HEK293T (cell line): Measurements from ENCODE around the gene ARHGAP12.

Experiments
- CTCF ChIA-PET: fragments of 350-600 bp; formaldehyde crosslinking; extraction: SDS; loops from one replicate; lab custom pipeline; 2021; ENCODE audit warnings: antibody characterized with exemption, inconsistent platforms; lab: Yijun Ruan, JAX
- POLR2A ChIA-PET: fragments of 350-600 bp; formaldehyde crosslinking; extraction: SDS; loops from one replicate; lab custom pipeline; 2020; ENCODE audit warnings: antibody characterized with exemption, inconsistent platforms; lab: Yijun Ruan, JAX
- DNase-seq: peaks from one replicate; pipeline ENCODE4 v3.0.0; 2012; ENCODE audit warnings: mixed read lengths; ENCODE audit errors: extremely low spot score
- ARNT ChIP-seq: fragments of 450-650 bp; IDR thresholded peaks from 2 replicates; pipeline ENCODE4 v1.6.1; 2017; ENCODE audit warnings: mild to moderate bottlenecking
- BHLHE40 ChIP-seq: fragments of 450-650 bp; IDR thresholded peaks from 2 replicates; pipeline ENCODE4 v1.6.1; 2016; ENCODE audit warnings: mild to moderate bottlenecking, moderate library complexity, borderline replicate concordance
- CTBP1 ChIP-seq: fragments of 450-650 bp; IDR thresholded peaks from 2 replicates; pipeline ENCODE4 v1.6.1; 2016; ENCODE audit warnings: borderline replicate concordance
- ELF4 ChIP-seq: fragments of 450-650 bp; IDR thresholded peaks from 2 replicates; pipeline ENCODE4 v1.6.1; 2017; ENCODE audit warnings: antibody characterized with exemption
- FOXA1 ChIP-seq: fragments of 450-650 bp; IDR thresholded peaks from 2 replicates; pipeline ENCODE4 v1.6.1; 2016; ENCODE audit warnings: mild to moderate bottlenecking
- FOXK2 ChIP-seq: fragments of 450-650 bp; IDR thresholded peaks from 2 replicates; pipeline ENCODE4 v1.6.1; 2016; ENCODE audit warnings: mild to moderate bottlenecking
- FOXM1 ChIP-seq: fragments of 450-650 bp; IDR thresholded peaks from 2 replicates; pipeline ENCODE4 v1.6.1; 2017; ENCODE audit warnings: mild to moderate bottlenecking, borderline replicate concordance
- HDGF ChIP-seq: fragments of 450-650 bp; IDR thresholded peaks from 2 replicates; pipeline ENCODE4 v1.6.1; 2017; ENCODE audit warnings: antibody characterized with exemption, borderline replicate concordance
- L3MBTL2 ChIP-seq: fragments of 450-650 bp; conservative IDR thresholded peaks from 2 replicates; pipeline ENCODE4 v1.6.1; 2016; ENCODE audit warnings: mild to moderate bottlenecking
- LEF1 ChIP-seq: fragments of 450-650 bp; IDR thresholded peaks from 2 replicates; pipeline ENCODE4 v1.6.1; 2017; ENCODE audit warnings: mild to moderate bottlenecking, borderline replicate concordance
- NFRKB ChIP-seq: fragments of 450-650 bp; IDR thresholded peaks from 2 replicates; pipeline ENCODE4 v1.6.1; 2016; ENCODE audit warnings: mild to moderate bottlenecking, moderate library complexity
- PKNOX1 ChIP-seq: fragments of 450-650 bp; IDR thresholded peaks from 2 replicates; pipeline ENCODE4 v1.6.1; 2016
- SP1 ChIP-seq: fragments of 450-650 bp; IDR thresholded peaks from 2 replicates; pipeline ENCODE4 v1.6.1; 2017
- SUZ12 ChIP-seq: fragments of 450-650 bp; IDR thresholded peaks from 2 replicates; pipeline ENCODE4 v1.6.1; 2016; ENCODE audit warnings: mild to moderate bottlenecking
- TARDBP ChIP-seq: fragments of 450-650 bp; IDR thresholded peaks from 2 replicates; pipeline ENCODE4 v1.6.1; 2016
- ZNF384 ChIP-seq: fragments of 450-650 bp; IDR thresholded peaks from 2 replicates; pipeline ENCODE4 v1.6.1; 2016

ARHGAP12 gene, protein sequence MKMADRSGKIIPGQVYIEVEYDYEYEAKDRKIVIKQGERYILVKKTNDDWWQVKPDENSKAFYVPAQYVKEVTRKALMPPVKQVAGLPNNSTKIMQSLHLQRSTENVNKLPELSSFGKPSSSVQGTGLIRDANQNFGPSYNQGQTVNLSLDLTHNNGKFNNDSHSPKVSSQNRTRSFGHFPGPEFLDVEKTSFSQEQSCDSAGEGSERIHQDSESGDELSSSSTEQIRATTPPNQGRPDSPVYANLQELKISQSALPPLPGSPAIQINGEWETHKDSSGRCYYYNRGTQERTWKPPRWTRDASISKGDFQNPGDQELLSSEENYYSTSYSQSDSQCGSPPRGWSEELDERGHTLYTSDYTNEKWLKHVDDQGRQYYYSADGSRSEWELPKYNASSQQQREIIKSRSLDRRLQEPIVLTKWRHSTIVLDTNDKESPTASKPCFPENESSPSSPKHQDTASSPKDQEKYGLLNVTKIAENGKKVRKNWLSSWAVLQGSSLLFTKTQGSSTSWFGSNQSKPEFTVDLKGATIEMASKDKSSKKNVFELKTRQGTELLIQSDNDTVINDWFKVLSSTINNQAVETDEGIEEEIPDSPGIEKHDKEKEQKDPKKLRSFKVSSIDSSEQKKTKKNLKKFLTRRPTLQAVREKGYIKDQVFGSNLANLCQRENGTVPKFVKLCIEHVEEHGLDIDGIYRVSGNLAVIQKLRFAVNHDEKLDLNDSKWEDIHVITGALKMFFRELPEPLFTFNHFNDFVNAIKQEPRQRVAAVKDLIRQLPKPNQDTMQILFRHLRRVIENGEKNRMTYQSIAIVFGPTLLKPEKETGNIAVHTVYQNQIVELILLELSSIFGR

DNA sequence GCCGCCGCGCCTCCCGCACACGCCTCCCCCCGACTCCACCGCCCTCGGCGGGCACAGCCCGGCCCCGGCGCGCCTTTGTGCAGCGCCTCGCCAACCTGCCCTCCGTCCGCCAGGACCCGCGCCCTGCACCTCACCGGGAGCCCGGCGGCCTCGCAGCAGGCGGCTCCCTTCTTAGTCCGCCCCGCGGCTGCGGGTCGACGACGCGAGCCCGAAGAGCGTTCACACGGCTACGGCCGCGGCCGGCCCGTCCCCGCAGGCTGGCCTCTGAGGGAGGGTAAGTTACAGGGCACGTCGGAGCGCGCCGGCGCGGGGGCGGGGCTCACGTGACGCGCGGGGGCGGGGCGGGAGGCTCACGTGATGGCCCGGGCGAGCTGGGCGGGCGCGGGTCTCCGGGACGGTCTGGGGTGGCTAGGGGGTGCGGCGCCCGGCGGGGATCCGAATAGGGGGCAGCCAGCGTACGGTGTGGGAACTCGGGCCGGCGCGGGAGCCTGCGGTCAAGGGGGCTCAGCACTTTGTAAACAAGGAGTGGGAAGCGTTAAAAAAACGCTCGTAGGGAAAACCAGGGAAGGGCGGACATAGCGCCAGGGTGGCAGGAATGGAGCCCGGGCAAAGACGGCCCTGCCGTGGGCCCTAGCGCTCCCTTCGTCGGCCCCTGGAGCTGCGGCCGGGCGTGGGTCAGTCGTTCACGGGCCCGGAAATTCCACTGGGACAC, at the start of gene ARHGAP12:
Gene ARHGAP12 (minus strand): TSS at position 283 of the 712 bp plus-strand sequence. CDS start 19,976 bp downstream, outside the sequence.
- ChIA-PET CTCF (no interaction called here), POLR2A (interaction anchor here (0.9 to 1.6 kb wide), 3 partner anchors 13 to 128 kb away, joined by 3 to 6 read pairs (median 6); no protein-coding TSS in a partner anchor)
- DNase-seq = peak; percentile 72
- no peak for TF ChIP-seq BHLHE40
- TF ChIP-seq LEF1 = no peak
- no peak for TF ChIP-seq SUZ12
- TF ChIP-seq SP1 = no peak
- no peak for TF ChIP-seq ARNT
- no peak for TF ChIP-seq CTBP1
- no peak for TF ChIP-seq NFRKB
- TF ChIP-seq ZNF384 = no peak
- no peak for TF ChIP-seq FOXK2
- no peak for TF ChIP-seq FOXA1

GRCh38 chr10:31978156-31978483, 49.5 kb upstream of the ARHGAP12 start:
- POLR2A ChIA-PET = no interaction called here
- TF ChIP-seq PKNOX1 (no peak), TARDBP (no peak), LEF1 (no peak), ELF4 (no peak), FOXA1 (no peak), CTBP1 (no peak), SUZ12 (no peak), FOXM1 (no peak), NFRKB (no peak), ZNF384 (no peak), SP1 (no peak), BHLHE40 (no peak), HDGF (no peak)
- CTCF ChIA-PET = interaction anchor here (0.6 kb wide), 1 partner anchor 69 kb away, joined by 3 read pairs; no protein-coding TSS in a partner anchor
- no peak for DNase-seq

DNA sequence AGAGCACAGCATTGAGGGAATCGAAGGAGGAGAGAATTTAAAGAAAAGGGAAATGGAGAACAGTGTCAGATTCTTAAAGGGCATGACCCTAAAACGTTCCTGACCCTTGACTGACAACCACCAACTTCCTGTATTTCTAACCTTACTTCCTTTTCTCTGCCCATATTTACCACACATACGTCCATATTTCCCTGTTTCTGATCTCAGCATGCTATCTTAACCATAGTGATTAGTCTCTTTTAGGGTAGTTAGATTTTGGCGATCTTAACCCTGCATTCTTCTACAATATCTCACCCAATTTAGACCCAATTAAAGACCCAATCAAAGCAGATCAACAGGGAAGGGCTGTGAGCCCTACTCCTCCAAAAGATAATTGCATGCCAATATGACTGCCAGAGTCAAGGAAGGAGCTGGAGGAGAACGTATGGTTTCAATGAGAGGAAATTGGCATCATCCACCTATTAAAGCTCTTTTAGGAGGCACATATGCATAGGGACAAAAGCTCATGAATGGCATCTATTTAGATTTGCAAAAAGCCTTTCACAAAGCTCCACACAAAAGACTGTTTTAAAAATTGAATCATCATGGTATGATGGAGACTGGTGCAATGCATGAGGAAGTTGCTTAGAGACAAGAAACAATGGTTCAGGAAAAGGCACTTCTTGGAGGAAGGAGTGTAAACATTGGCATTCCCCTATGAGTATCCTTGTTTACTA, 49.0 kb upstream of the ARHGAP12 start:
- CTCF ChIA-PET = interaction anchor here (0.5 to 0.6 kb wide), 2 partner anchors 70 to 186 kb away, joined by 3 read pairs; no protein-coding TSS in a partner anchor
- TF ChIP-seq NFRKB (no peak), FOXM1 (no peak), ZNF384 (no peak), FOXK2 (no peak)
- no peak for DNase-seq
- POLR2A ChIA-PET = no interaction called here

- ChIA-PET CTCF (no interaction called here), POLR2A (no interaction called here)
- no peak for DNase-seq
- TF ChIP-seq BHLHE40 (no peak), HDGF (no peak), ARNT (no peak), SUZ12 (no peak), ZNF384 (no peak), FOXM1 (no peak), L3MBTL2 (no peak), TARDBP (no peak), FOXK2 (no peak), ELF4 (no peak), LEF1 (no peak), NFRKB (no peak), CTBP1 (no peak), PKNOX1 (no peak), SP1 (no peak), FOXA1 (no peak)
Measured at GRCh38 chr10:31975157-31975765, 46.6 kb upstream of the ARHGAP12 start.

DNA sequence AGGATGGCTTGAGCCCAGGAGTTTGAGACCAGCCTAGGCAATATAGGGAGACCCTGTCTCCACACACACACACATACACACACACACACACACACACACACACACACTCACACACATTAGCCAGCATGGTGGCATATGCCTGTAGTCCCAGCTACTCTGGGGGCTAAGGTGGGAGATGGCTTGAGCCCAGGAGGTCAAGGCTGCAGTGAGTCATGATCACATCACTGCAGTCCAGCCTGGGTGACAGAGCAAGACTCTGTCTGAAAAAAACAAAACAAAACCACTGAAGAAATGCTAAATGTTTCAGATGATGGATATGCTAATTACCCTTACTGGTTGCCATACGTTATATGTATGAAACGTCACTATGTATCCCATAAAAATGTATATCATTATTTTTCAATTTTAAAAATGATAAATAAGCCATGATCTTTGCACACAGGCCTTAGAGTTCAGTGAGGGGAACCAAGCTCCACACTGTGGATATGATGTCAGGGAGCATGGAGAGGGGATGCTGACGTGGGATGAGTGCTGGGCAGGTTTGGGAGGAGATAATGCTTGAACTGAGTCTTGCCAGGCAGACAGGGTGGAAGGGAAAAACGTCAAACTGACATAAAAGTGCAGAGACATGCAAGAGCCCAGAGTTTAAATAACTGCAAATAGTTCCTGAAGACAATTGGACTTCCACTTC, 45.9 kb upstream of the ARHGAP12 start:
- ChIA-PET CTCF (interaction anchor here (1.2 kb wide), 1 partner anchor 1335 kb away, joined by 4 read pairs; no protein-coding TSS in a partner anchor), POLR2A (no interaction called here)
- TF ChIP-seq SUZ12 (no peak), FOXM1 (no peak), FOXK2 (no peak), FOXA1 (no peak), ELF4 (no peak), ARNT (no peak), ZNF384 (no peak), CTBP1 (no peak), SP1 (no peak), HDGF (no peak), L3MBTL2 (no peak)
- DNase-seq = no peak
